IMR-90 (cell line): ENCODE measurements around the gene SH3BP5. TPM values are rescaled to one million over a fixed set of nuclear protein-coding genes. Genes with fewer than 3 reads are reported as not detected.

Source experiments
- ATAC-seq: fragments of 200-7000 bp; cut with Tn5 transposase; 2 replicates; pipeline ENCODE4 v1.9.1; 2020; ENCODE audit warnings: low read depth, mild to moderate bottlenecking, moderate library complexity
- BruUV-seq: library from RNA; stranded (reverse); fragments of 400-500 nt; replicated peaks from 2 replicates; lab custom pipeline; 2021; lab: Mats Ljungman, UMichigan
- CTCF ChIA-PET: fragments of 300-600 bp; formaldehyde crosslinking; extraction: SDS; loops from one replicate; lab custom pipeline; 2021; ENCODE audit warnings: antibody characterized with exemption; lab: Yijun Ruan, JAX
- POLR2A ChIA-PET: fragments of 300-600 bp; sonication (Branson Sonifier 250); formaldehyde crosslinking; loops from one replicate; lab custom pipeline; 2022; ENCODE audit warnings: antibody characterized with exemption; ENCODE audit not compliant: unreplicated experiment; lab: Charles Lee
- DNase-seq: peaks from one replicate; pipeline ENCODE4 v3.0.0; 2013
- H2AFZ ChIP-seq: replicated peaks from 2 replicates; pipeline ENCODE3; 2013; ENCODE audit warnings: low read length, mild to moderate bottlenecking; ENCODE audit not compliant: poor library complexity
- H2AK5ac ChIP-seq: 2 replicates; pipeline ENCODE4 v1.6.1; 2013; ENCODE audit warnings: low read depth, low read length, inconsistent platforms
- H2AK9ac ChIP-seq: replicated peaks from 2 replicates; pipeline ENCODE3; 2013; ENCODE audit warnings: mild to moderate bottlenecking, low read depth, low read length, moderate library complexity; ENCODE audit not compliant: poor library complexity
- H2BK120ac ChIP-seq: 2 replicates; pipeline ENCODE4 v1.6.1; 2013; ENCODE audit warnings: low read depth, low read length, inconsistent platforms
- H2BK15ac ChIP-seq: 3 replicates; pipeline ENCODE4 v1.6.1; 2013; ENCODE audit warnings: low read depth, low read length, inconsistent platforms
- H2BK20ac ChIP-seq: 2 replicates; pipeline ENCODE4 v1.6.1; 2013; ENCODE audit warnings: low read depth, mild to moderate bottlenecking, inconsistent platforms, low read length, moderate library complexity
- H2BK5ac ChIP-seq: 2 replicates; pipeline ENCODE4 v1.6.1; 2013; ENCODE audit warnings: mild to moderate bottlenecking, low read depth, low read length, inconsistent platforms; ENCODE audit not compliant: poor library complexity, severe bottlenecking
- H3K14ac ChIP-seq: replicated peaks from 2 replicates; pipeline ENCODE4 v1.6.1; 2013; ENCODE audit warnings: low read depth, low read length, inconsistent platforms
- H3K18ac ChIP-seq: 2 replicates; pipeline ENCODE4 v1.6.1; 2013; ENCODE audit warnings: low read depth, low read length, control low read depth
- H3K23ac ChIP-seq: 2 replicates; pipeline ENCODE4 v1.6.1; 2013; ENCODE audit warnings: low read depth, low read length, inconsistent platforms
- H3K27ac ChIP-seq: 2 replicates; pipeline ENCODE4 v1.5.1; 2013; ENCODE audit warnings: mild to moderate bottlenecking, control low read depth, low read length; ENCODE audit not compliant: insufficient read depth
- H3K27me3 ChIP-seq: 2 replicates; pipeline ENCODE4 v1.6.1; 2013; ENCODE audit warnings: low read length; ENCODE audit not compliant: control insufficient read depth, insufficient read depth
- H3K36me3 ChIP-seq: 2 replicates; pipeline ENCODE4 v1.6.1; 2013; ENCODE audit warnings: low read length, mixed read lengths; ENCODE audit not compliant: control insufficient read depth, insufficient read depth
- H3K4ac ChIP-seq: 2 replicates; pipeline ENCODE4 v1.6.1; 2013; ENCODE audit warnings: low read depth, low read length, inconsistent platforms
- H3K4me1 ChIP-seq: 2 replicates; pipeline ENCODE4 v1.6.1; 2013; ENCODE audit warnings: low read length, mixed read lengths; ENCODE audit not compliant: control insufficient read depth, insufficient read depth
- H3K4me2 ChIP-seq: 2 replicates; pipeline ENCODE4 v1.6.1; 2013; ENCODE audit warnings: low read depth, mild to moderate bottlenecking, control low read depth, low read length, moderate library complexity
- H3K4me3 ChIP-seq: 2 replicates; pipeline ENCODE4 v1.5.1; 2013; ENCODE audit warnings: low read depth, mild to moderate bottlenecking, control low read depth, low read length, moderate library complexity; ENCODE audit not compliant: insufficient read depth
- H3K56ac ChIP-seq: 2 replicates; pipeline ENCODE4 v1.6.1; 2013; ENCODE audit warnings: low read length, inconsistent platforms; ENCODE audit not compliant: insufficient read depth; ENCODE audit errors: extremely low read depth
- H3K79me1 ChIP-seq, 2 experiments: 2 replicates each; pipeline ENCODE4 v1.6.1; 2013; ENCODE audit warnings: low read length in 2 of 2, inconsistent platforms in 1 of 2, low read depth in 1 of 2
- H3K9ac ChIP-seq: 2 replicates; pipeline ENCODE4 v1.6.1; 2013; ENCODE audit warnings: low read depth, low read length, control low read depth
- H3K9me1 ChIP-seq: 2 replicates; pipeline ENCODE4 v1.6.1; 2013; ENCODE audit warnings: low read length, inconsistent platforms; ENCODE audit not compliant: insufficient read depth
- H3K9me3 ChIP-seq: 2 replicates; pipeline ENCODE4 v1.6.1; 2013; ENCODE audit warnings: low read length; ENCODE audit not compliant: control insufficient read depth, insufficient read depth
- H4K20me1 ChIP-seq: 2 replicates; pipeline ENCODE4 v1.6.1; 2013; ENCODE audit warnings: low read length, inconsistent platforms; ENCODE audit not compliant: insufficient read depth
- H4K5ac ChIP-seq: 2 replicates; pipeline ENCODE4 v1.6.1; 2013; ENCODE audit warnings: mild to moderate bottlenecking, low read depth, low read length, control low read depth
- H4K8ac ChIP-seq, 2 experiments: 2 replicates each; pipeline ENCODE4 v1.6.1; 2013; ENCODE audit warnings: low read depth in 2 of 2, low read length in 2 of 2, control low read depth in 1 of 2, inconsistent platforms in 1 of 2
- H4K91ac ChIP-seq: 2 replicates; pipeline ENCODE4 v1.6.1; 2013; ENCODE audit warnings: low read depth, low read length, inconsistent platforms; ENCODE audit not compliant: insufficient read depth
- WGBS, 2 experiments: methylation state at CpG; one replicate each; pipeline versions ENCODE4 v1.1.5 to v1.1.7; 2013; ENCODE audit warnings: missing lambda C conversion rate in 2 of 2; ENCODE audit not compliant: insufficient read length in 1 of 2; ENCODE audit errors: extremely low coverage in 2 of 2; 5-methylcytosine and 5-hydroxymethylcytosine counted together
- dilution Hi-C: fragments of 300-500 bp; cut with HindIII; formaldehyde crosslinking; loops from one replicate; pipeline ENCODE4 v1.14.3; 2018; ENCODE audit warnings: low sequenced_read_pairs; ENCODE audit not compliant: unreplicated experiment
- in situ Hi-C: fragments of 300-500 bp; cut with MboI; formaldehyde crosslinking; loops from 3 replicates; pipeline ENCODE4 v1.14.3; 2019; ENCODE audit warnings: low sequenced_read_pairs, inconsistent platforms, mixed read lengths
- intact Hi-C: fragments of 100-400 bp; cut with micrococcal nuclease; formaldehyde crosslinking; loops from 2 replicates; pipeline ENCODE4 v1.10.0; 2022
- polyA plus RNA-seq, 3 experiments: library from polyadenylated mRNA; depleted of rRNA; stranded (reverse); fragments of >200 nt; gene quantifications; 2 replicates each; pipeline ENCODE4 v1.2.3, GENCODE V29; 2012; ENCODE audit warnings: low replicate concordance in 1 of 3
- total RNA-seq: library from RNA; depleted of rRNA; stranded (reverse); fragments of >200 nt; gene quantifications from 2 replicates; pipeline ENCODE4 v1.2.3, GENCODE V29; 2012
- TF ChIP-seq, protein P1 (sequence below): fragments of 150-350 bp; IDR thresholded peaks from 2 replicates; pipeline ENCODE4 v1.6.1; 2016; ENCODE audit warnings: low read depth, mild to moderate bottlenecking, low read length, moderate library complexity, borderline replicate concordance

SH3BP5 gene
- total and polyA plus RNA-seq, 2 of the 4 experiments (the other 2 are of a cell fraction): 14.0 to 23.5 TPM

DNA sequence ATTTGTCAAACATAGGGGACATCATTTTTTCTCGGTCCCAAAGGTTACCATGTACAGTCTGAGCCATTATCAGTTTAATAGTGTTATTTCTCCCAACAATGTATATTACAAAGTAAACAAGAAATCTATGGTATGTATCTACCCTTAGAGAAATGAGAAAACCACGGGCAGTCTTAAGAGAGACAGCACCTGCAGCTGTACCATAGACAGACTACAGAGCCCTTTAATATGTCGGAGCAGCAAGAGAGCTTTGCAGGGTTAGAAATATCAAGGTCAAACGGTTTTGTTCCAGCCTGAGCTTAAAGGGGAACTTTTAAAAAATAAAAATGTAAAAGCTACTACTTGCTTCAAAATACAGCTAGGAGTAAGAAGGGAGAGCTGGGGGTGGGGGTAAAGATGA is 53.2 kb downstream of the SH3BP5 start:
- dilution Hi-C loops: no loop called here
- Histone ChIP-seq H2BK5ac (no peak overlapping the region), H4K5ac (no peak overlapping the region), H2AFZ (no peak overlapping the region), H4K8ac (no peak overlapping the region), H3K4me1 (no peaks in the 10 kb centered on the region), H3K36me3 (no peaks in the 10 kb centered on the region), H3K9me3 (no peaks in the 10 kb centered on the region), H4K20me1 (no peaks in the 10 kb centered on the region), H3K9ac (no peak overlapping the region), H3K4me3 (no peak overlapping the region), H2AK5ac (no peak overlapping the region), H3K18ac (no peak overlapping the region), H3K23ac (no peak overlapping the region), H3K27ac (no peak overlapping the region), H3K27me3 (no peaks in the 10 kb centered on the region), H3K9me1 (no peaks in the 10 kb centered on the region), H2AK9ac (no peak overlapping the region), H3K14ac (no peak overlapping the region), H4K91ac (no peak overlapping the region), H2BK20ac (no peak overlapping the region), H3K79me1 (no peaks in the 10 kb centered on the region), H3K4me2 (no peak overlapping the region), H2BK15ac (no peak overlapping the region), H3K4ac (no peak overlapping the region), H3K56ac (no peak overlapping the region), H2BK120ac (no peak overlapping the region)
- TF ChIP-seq, protein P1, sequence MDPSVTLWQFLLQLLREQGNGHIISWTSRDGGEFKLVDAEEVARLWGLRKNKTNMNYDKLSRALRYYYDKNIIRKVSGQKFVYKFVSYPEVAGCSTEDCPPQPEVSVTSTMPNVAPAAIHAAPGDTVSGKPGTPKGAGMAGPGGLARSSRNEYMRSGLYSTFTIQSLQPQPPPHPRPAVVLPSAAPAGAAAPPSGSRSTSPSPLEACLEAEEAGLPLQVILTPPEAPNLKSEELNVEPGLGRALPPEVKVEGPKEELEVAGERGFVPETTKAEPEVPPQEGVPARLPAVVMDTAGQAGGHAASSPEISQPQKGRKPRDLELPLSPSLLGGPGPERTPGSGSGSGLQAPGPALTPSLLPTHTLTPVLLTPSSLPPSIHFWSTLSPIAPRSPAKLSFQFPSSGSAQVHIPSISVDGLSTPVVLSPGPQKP: no peak
- no peak for DNase-seq
- BruUV-seq: no TSS peak
- no peak for ATAC-seq
- CTCF ChIA-PET: interaction anchor here (1.2 kb wide), 1 partner anchor 11 kb away, joined by 3 read pairs; no protein-coding TSS in a partner anchor
- POLR2A ChIA-PET: no interaction called here
- WGBS, 2 experiments: no CpG with 5 or more reads among the region's 4 CpGs
- intact Hi-C loops: no loop called here
- in situ Hi-C loops: no loop called here
